HG02973 (cell line): ENCODE measurements around the gene PACRG.
"Not testable (repeated sequence)": the region's sequence is repeated elsewhere in the genome, so short reads cannot be mapped to it uniquely, and the experiment has no call there.

Source experiments
- ATAC-seq: cut with Tn5 transposase; IDR thresholded peaks from one replicate; pipeline ENCODE4 v1.9.1; 2021; ENCODE audit warnings: moderate library complexity; ENCODE audit not compliant: unreplicated experiment

PACRG gene

GRCh38 chr6:162922563-162923166 is 194.9 kb downstream of the PACRG start:
- no peak for ATAC-seq

- no peak for ATAC-seq
Observed at GRCh38 chr6:162934844-162935243, 207.1 kb downstream of the PACRG start.

- ATAC-seq, result no peak
Observed at GRCh38 chr6:162940426-162940825, 212.7 kb downstream of the PACRG start.

GRCh38 chr6:162941128-162941527 is 213.4 kb downstream of the PACRG start:
- ATAC-seq, result no peak

DNA sequence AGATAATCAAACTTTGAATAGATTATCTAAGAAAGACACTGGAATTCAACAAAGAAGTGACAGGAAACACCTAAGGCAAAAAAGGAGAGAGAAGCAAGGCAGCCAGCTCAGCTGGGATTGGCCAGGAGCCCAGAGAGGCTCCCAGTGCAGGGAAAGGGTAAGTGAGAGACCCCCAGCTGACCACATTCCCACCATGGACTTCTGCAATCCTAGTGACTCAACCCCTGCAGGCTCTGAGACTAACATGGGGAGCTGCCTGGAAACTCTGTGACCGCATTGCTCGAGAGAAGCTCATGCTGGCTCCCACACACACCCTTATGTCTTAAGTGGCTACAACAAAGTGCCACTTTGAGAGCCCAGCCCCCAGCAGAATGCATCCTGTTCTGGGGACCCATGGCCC is 215.1 kb downstream of the PACRG start:
- ATAC-seq, result no peak

DNA sequence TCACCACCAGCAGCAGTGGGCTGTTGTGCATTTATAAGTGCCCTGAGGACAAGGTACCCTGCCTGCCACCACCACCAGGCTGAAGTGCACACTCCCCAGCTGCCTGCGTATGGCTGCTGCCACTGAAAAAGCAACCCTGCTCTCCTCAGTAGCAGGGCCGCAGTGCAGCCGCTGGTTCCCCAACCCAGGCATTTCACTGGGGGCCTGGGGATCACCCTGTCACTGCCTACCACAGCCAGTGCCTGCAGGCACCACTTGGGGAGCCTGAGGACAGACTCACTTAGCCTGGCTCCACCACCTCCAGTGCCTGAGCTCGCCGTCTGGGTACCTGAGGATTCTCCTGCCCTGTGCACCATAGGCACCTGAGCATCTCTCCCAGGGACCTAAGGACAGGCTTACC is 215.6 kb downstream of the PACRG start:
- no peak for ATAC-seq

GRCh38 chr6:162951164-162951743 is 223.5 kb downstream of the PACRG start:
- ATAC-seq, result no peak

- no peak for ATAC-seq
Observed at GRCh38 chr6:162952423-162952822, 224.6 kb downstream of the PACRG start.

- no peak for ATAC-seq
Observed at GRCh38 chr6:162957062-162957461, 229.3 kb downstream of the PACRG start.

DNA sequence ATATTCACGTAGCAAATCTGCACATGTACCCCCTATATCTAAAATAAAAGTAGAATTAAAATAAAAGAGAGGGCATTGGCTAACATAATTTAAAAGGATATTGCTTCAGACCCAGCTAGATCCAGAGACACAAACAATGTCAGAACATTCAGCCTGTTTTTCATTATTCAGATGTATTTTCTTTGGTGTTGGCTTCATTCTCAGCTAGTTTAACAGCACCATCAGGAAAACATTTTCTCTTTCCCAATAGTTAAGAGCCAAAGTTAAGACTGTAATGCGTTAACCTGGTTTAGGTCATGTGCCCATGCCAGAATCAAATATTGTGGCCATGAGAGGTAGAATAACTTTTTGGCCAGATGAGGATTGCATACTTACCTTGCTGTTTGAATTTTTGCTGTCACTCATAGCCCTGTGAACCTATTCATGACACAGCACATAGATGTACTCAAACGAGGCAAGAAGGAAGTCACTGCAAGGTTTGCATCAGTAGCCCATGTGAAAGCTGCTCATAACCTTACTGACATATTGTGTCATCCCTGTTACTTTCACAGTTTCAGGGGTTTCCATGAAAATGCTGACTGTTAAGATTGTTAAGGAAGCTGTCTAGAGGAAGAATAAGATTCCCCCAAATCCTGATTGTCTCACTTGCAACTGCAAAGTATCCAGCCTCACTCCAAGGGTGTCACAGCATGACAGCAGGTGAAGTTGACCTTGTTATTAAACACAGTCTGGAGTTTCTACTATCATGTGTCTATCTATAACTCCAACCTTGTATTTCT is 233.1 kb downstream of the PACRG start:
- no peak for ATAC-seq

- ATAC-seq, result no peak
Observed at GRCh38 chr6:162962093-162962492, 234.3 kb downstream of the PACRG start.

DNA sequence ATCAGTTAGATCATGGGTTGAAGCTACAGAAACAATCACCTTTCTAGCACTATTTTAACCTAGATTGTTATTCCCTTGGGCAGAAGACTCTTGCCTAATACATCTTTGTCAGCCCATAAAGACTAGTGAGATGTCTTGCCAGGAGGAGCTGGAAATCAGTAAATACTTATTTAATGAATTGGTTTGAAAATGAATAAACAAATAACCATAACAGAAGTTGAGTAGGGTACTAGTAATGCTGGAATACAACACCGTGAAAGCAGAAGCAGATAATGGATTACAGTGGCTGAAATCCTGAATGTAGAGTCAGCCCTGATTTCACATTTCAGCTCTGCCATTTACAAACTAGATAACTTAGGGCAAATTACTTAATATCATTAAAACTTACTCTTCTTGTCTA is 236.1 kb downstream of the PACRG start:
- ATAC-seq, result no peak

DNA sequence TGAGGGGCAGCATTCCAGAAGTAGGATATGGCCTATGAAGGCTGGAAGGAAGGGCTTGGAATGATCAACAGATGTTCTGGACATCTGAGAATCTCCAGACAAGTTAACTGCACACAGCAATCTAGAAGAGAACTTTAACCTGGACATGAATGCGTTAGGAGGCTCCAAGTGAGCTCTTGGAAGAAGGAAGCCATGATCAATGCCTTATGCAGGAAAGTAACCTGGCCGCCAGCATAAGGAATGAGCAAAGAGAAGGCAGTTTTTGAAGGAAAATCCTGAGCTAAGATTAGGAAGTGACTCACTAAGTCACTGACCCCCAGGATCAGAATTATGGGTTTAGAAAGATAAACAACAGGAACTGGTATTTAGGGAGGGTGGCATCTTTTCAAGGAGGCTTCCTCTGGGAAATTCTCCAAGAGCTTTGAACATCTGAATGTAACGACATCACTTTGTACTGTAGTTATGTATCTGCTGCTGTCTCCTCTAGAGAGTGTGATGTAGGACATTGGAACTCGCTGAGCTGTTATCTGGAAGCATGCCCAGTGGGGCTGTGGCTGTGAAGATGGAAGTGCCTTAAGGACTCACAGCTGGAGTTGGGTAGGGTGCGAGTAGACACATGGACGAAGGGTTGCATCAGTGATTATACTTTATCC is 236.8 kb downstream of the PACRG start:
- no peak for ATAC-seq

DNA sequence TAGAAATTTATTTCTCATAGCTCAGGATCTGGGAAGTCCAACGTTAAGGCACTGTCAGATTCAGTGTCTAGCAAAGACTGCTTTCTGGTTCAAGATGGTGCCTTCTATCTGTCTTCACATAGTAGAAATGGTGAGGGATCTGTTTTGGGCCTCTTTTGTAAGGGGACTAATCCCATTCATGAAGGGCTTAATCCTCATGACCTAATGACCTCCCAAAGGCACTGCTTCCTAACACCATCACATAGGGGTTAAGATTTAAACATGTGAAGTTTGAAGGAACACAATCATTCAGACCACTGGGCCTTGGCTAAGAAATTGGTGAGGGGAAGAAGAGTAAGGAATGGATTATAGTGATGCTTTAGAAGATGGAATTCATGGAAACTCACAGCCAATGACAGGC is 237.6 kb downstream of the PACRG start:
- no peak for ATAC-seq

DNA sequence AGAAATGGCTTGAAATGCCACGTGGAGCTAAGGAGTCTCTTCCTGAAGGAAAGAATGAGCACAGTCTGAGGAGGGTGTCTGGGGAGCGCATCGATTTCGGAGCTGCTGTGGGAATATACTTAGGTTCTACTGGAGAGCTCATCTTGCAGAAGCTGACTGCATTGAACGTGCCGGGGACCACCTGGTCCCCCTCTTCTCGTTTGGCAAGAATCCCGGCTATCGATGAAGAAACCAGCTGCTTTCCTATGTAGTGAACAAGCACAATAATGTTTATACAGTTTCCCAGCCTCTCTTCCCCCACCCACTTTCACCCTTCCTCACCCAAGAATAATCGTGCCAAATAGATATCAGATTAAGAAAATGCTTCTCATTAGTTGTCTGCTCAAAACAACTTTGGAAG is 242.5 kb downstream of the PACRG start:
- ATAC-seq, result no peak

DNA sequence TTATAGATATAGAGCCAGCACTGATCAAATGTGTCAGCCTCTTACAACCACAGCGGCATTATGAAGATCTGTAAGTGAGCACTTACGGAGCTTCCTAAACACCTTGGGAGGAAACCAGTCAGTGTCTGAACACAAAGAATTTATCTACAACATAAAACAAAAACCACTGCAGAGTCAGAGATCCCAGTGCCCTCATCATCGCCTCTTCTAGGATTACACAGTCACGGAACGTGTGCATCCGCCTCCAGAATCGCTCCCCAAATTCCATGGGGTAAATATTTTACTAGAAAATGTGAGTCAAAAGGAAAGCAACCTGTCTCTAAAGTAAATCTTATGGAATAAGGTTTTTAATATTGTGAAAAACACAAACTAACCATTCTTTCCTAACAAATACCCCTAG is 243.6 kb downstream of the PACRG start:
- ATAC-seq, result no peak

- ATAC-seq, result no peak
Observed at GRCh38 chr6:162973151-162973872, 245.5 kb downstream of the PACRG start.

DNA sequence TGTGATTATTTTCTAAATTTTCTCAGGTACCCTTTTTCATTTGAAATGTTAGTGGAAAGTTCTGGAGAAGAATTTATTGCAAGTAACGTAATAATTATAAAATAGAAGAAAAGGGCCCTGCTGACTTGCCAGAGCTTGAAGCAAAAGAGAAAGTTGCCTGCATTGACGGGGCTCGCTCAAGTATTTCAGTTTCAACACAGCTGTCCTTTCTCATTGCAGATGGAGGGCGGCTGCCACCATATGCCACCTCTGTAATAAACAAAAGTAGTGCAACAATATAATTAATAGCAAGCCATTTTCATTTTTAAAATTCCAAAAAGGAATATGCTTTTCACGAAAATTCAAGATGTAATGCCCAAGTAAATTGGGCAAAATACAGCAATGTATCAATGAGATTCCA is 246.2 kb downstream of the PACRG start:
- no peak for ATAC-seq

DNA sequence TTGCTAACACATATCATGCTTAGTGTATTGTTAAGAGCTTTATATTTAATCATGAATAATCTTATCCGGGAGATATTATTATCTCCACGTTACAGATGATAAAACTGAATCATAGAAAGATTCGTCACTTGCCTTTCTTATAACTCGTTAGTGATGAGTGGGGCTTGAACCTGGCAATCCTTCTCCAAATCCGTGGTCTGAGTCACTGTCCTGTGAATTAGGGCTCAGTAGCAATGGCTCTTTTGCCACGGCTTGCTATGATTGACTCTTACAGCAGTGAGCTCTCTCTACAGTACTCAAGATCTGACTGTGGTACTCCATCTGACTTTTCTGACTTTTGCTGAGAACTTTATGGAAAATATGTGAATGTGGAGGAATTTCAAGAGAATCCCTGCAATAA is 246.9 kb downstream of the PACRG start:
- ATAC-seq, result no peak

DNA sequence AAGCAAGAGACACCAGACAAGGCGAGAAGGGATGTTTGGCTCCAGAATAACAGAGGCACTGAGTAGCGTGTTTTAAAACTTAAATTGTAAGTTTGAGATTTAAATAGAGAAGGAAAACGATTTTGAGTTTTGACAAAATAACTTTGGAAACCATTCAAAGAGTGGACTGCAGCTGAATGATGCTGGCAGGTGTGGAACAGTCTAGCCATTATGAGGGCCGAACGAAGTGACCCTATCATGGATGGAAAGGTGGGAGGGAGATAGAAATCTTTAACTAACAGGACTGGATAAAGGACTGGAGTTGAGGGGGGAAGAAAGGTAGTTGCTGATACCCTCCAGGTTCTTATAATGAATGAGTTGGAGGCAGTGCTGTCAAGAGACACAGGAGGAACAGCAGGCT is 248.4 kb downstream of the PACRG start:
- ATAC-seq, result no peak

- ATAC-seq, result not testable (repeated sequence)
Observed at GRCh38 chr6:162983234-162983633, 255.5 kb downstream of the PACRG start.
